ENCODE data around the gene SLC16A14. TPM values are rescaled to one million over a fixed set of nuclear protein-coding genes. Genes with fewer than 3 reads are reported as not detected.

Gene SLC16A14
- total RNA-seq, 1 donor from 2014 or later = 3.6 TPM

DNA sequence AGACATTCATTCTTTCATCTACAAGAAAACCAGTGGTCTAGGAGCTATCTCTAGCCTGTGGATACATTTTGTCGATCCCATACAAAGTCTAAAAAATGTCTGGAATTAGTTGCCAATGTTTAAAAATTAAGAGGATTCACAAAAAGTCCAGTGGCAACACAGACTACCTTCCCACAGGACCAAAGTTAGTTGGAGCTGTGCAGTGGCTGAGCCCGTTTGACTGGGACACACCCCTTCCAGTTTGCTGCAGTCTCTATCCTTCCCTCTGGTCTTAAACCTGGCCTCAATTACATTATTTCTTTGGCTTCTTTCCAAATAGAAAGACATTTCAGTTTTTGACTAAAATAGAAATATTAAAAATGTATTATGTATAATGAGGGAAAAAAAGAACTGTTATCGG lies 18.6 kb downstream of the SLC16A14 start:
- no peak for DNase-seq (ENCODE audit: low spot score, unreplicated experiment)
- H3K27ac Mint-ChIP-seq = no peak overlapping the region

DNA sequence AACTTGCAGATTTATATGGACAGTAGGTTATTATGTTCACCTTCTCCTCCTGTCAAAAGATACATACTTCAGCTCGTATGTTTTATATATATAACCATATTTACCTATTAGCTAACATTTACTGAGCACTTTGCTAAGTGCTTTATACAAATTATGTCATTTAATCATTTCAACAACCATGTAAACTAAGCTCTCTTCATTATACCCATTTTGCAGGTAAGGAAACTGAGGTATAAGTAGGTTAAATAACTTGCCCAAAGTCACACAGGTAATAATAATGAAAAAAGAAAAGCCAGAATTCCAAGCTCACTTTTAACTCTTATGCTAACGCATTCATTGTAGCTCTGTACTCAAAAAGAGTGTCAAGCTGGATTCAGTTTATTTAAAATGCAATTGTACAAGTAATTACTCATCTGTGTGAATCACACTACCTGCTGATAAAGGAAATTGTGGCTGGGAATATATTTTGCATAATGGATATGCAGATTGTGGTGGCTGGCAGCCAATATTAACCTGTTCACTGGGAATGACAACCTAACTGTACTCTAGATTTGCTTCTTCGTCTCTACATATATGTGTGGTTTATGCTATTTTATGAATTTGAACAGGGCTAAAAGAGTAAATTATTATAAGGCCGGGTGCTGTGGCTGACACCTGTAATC lies 20.6 kb downstream of the SLC16A14 start:
- Mint-ChIP-seq H3K9me3 (ENCODE audit: low read depth) (no peaks in the 10 kb centered on the region), H3K27me3 (no peaks in the 10 kb centered on the region), H3K4me1 (ENCODE audit: low read depth) (no peaks in the 10 kb centered on the region), H3K27ac (no peak overlapping the region), H3K36me3 (ENCODE audit: insufficient read depth) (peaks cover 6% of the 10 kb centered on the region), H3K4me3 (ENCODE audit: low read depth) (no peak overlapping the region)
- TF ChIP-seq, protein P1, sequence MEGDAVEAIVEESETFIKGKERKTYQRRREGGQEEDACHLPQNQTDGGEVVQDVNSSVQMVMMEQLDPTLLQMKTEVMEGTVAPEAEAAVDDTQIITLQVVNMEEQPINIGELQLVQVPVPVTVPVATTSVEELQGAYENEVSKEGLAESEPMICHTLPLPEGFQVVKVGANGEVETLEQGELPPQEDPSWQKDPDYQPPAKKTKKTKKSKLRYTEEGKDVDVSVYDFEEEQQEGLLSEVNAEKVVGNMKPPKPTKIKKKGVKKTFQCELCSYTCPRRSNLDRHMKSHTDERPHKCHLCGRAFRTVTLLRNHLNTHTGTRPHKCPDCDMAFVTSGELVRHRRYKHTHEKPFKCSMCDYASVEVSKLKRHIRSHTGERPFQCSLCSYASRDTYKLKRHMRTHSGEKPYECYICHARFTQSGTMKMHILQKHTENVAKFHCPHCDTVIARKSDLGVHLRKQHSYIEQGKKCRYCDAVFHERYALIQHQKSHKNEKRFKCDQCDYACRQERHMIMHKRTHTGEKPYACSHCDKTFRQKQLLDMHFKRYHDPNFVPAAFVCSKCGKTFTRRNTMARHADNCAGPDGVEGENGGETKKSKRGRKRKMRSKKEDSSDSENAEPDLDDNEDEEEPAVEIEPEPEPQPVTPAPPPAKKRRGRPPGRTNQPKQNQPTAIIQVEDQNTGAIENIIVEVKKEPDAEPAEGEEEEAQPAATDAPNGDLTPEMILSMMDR (IDR thresholded peaks at IDR 0.05; ENCODE audit: unreplicated experiment) = no peak
- DNase-seq (ENCODE audit: low spot score, unreplicated experiment) = no peak

More for the DNA sequence above, 18.6 kb downstream of the SLC16A14 start:
- TF ChIP-seq, protein P1 (IDR thresholded peaks at IDR 0.05; ENCODE audit: unreplicated experiment) = no peak
- no peaks in the 10 kb centered on the region for H3K27me3 Mint-ChIP-seq
- no peak overlapping the region for H3K4me3 Mint-ChIP-seq (ENCODE audit: low read depth)
- no peaks in the 10 kb centered on the region for H3K9me3 Mint-ChIP-seq (ENCODE audit: low read depth)
- peaks cover 6% of the 10 kb centered on the region for H3K36me3 Mint-ChIP-seq (ENCODE audit: insufficient read depth)
- H3K4me1 Mint-ChIP-seq (ENCODE audit: low read depth) = no peaks in the 10 kb centered on the region

DNA sequence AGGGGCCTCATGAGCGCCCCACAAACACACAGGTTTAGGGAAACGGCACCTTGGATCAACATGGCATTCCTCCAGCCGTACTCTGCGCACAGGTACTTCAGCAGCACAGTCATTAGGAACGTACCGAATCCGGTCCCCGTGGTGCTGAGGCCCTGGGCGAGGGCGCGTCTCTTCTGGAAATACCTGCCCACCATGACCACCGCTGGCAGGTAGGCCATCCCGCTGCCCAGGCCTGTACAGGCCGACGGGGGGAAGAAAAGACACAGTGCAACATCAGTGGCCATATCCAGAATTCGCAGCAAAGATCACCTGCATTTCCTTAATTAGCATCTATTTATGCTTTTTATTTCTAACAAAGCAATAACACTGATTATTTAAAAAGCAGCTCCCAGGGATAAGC lies 22.2 kb downstream of the SLC16A14 start:
- Mint-ChIP-seq H3K27ac (no peak overlapping the region), H3K4me1 (ENCODE audit: low read depth) (no peaks in the 10 kb centered on the region), H3K27me3 (no peaks in the 10 kb centered on the region), H3K4me3 (ENCODE audit: low read depth) (no peak overlapping the region), H3K9me3 (ENCODE audit: low read depth) (no peaks in the 10 kb centered on the region), H3K36me3 (ENCODE audit: insufficient read depth) (peaks cover 6% of the 10 kb centered on the region)
- no peak for DNase-seq (ENCODE audit: low spot score, unreplicated experiment)
- TF ChIP-seq, protein P1 (IDR thresholded peaks at IDR 0.05; ENCODE audit: unreplicated experiment) = no peak

DNA sequence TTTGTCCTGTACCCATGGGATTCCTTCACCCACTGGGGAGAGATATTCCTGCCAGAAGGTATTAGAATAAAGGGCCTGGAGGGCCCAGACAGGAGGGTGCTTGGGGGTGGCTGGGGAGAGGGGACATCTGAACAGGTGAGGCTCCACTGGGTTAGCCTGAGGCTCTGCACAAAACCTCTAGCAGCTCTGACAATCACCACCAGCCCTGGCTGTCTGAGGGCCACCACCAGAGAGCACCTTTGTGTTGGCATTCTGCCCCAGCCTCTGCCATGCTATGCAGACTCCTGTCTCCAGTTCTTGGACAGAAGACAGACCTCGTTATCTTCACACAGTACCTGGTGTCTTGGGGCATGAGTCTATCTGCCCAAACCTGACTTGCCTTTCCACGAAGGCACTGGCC lies 25.3 kb downstream of the SLC16A14 start:
- Mint-ChIP-seq H3K4me1 (ENCODE audit: low read depth) (no peaks in the 10 kb centered on the region), H3K27ac (no peak overlapping the region), H3K36me3 (ENCODE audit: insufficient read depth) (peaks cover 6% of the 10 kb centered on the region), H3K9me3 (ENCODE audit: low read depth) (no peaks in the 10 kb centered on the region), H3K4me3 (ENCODE audit: low read depth) (no peak overlapping the region), H3K27me3 (no peaks in the 10 kb centered on the region)
- TF ChIP-seq, protein P1 (IDR thresholded peaks at IDR 0.05; ENCODE audit: unreplicated experiment) = no peak
- DNase-seq (ENCODE audit: low spot score, unreplicated experiment) = no peak

DNA sequence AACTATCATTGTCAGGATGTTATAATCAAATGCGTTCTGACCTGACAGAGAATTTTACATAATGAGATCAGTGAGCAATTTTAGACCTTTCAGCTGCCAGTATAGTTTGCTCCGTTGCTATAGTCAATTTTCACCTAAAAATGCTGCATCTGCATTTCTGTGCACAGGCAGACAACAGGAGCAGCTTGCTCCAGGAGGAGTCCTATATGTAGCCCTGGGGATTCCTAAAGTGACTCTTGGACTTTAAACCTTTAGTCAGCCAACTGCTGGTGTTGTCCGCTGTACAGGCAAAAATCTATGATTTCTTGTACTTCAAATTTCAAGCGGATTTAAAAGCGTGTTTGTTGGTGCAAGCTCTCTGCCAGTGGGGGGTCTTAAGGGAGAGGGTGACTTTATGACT lies 25.7 kb downstream of the SLC16A14 start:
- Mint-ChIP-seq H3K36me3 (ENCODE audit: insufficient read depth) (peaks cover 6% of the 10 kb centered on the region), H3K4me1 (ENCODE audit: low read depth) (no peaks in the 10 kb centered on the region), H3K4me3 (ENCODE audit: low read depth) (no peak overlapping the region), H3K27ac (peak overlapping the region; percentile 56), H3K9me3 (ENCODE audit: low read depth) (no peaks in the 10 kb centered on the region), H3K27me3 (no peaks in the 10 kb centered on the region)
- no peak for DNase-seq (ENCODE audit: low spot score, unreplicated experiment)
- TF ChIP-seq, protein P1 (IDR thresholded peaks at IDR 0.05; ENCODE audit: unreplicated experiment) = no peak

All from progenitor cell of endocrine pancreas (in vitro differentiated cells).